IMR-90 (cell line): ENCODE measurements around the gene LFNG. TPM values are rescaled to one million over a fixed set of nuclear protein-coding genes. Genes with fewer than 3 reads are reported as not detected.

Experiments used
- ATAC-seq: fragments of 200-7000 bp; cut with Tn5 transposase; 2 replicates; pipeline ENCODE4 v1.9.1; 2020; ENCODE audit warnings: low read depth, mild to moderate bottlenecking, moderate library complexity
- BruUV-seq: library from RNA; stranded (reverse); fragments of 400-500 nt; replicated peaks from 2 replicates; lab custom pipeline; 2021; lab: Mats Ljungman, UMichigan
- CTCF ChIA-PET: fragments of 300-600 bp; formaldehyde crosslinking; extraction: SDS; loops from one replicate; lab custom pipeline; 2021; ENCODE audit warnings: antibody characterized with exemption; lab: Yijun Ruan, JAX
- POLR2A ChIA-PET: fragments of 300-600 bp; sonication (Branson Sonifier 250); formaldehyde crosslinking; loops from one replicate; lab custom pipeline; 2022; ENCODE audit warnings: antibody characterized with exemption; ENCODE audit not compliant: unreplicated experiment; lab: Charles Lee
- DNase-seq: peaks from one replicate; pipeline ENCODE4 v3.0.0; 2013
- H2AFZ ChIP-seq: replicated peaks from 2 replicates; pipeline ENCODE3; 2013; ENCODE audit warnings: low read length, mild to moderate bottlenecking; ENCODE audit not compliant: poor library complexity
- H2AK5ac ChIP-seq: 2 replicates; pipeline ENCODE4 v1.6.1; 2013; ENCODE audit warnings: low read depth, low read length, inconsistent platforms
- H2AK9ac ChIP-seq: replicated peaks from 2 replicates; pipeline ENCODE3; 2013; ENCODE audit warnings: mild to moderate bottlenecking, low read depth, low read length, moderate library complexity; ENCODE audit not compliant: poor library complexity
- H2BK120ac ChIP-seq: 2 replicates; pipeline ENCODE4 v1.6.1; 2013; ENCODE audit warnings: low read depth, low read length, inconsistent platforms
- H2BK15ac ChIP-seq: 3 replicates; pipeline ENCODE4 v1.6.1; 2013; ENCODE audit warnings: low read depth, low read length, inconsistent platforms
- H2BK20ac ChIP-seq: 2 replicates; pipeline ENCODE4 v1.6.1; 2013; ENCODE audit warnings: low read depth, mild to moderate bottlenecking, inconsistent platforms, low read length, moderate library complexity
- H2BK5ac ChIP-seq: 2 replicates; pipeline ENCODE4 v1.6.1; 2013; ENCODE audit warnings: mild to moderate bottlenecking, low read depth, low read length, inconsistent platforms; ENCODE audit not compliant: poor library complexity, severe bottlenecking
- H3K14ac ChIP-seq: replicated peaks from 2 replicates; pipeline ENCODE4 v1.6.1; 2013; ENCODE audit warnings: low read depth, low read length, inconsistent platforms
- H3K18ac ChIP-seq: 2 replicates; pipeline ENCODE4 v1.6.1; 2013; ENCODE audit warnings: low read depth, low read length, control low read depth
- H3K23ac ChIP-seq: 2 replicates; pipeline ENCODE4 v1.6.1; 2013; ENCODE audit warnings: low read depth, low read length, inconsistent platforms
- H3K27ac ChIP-seq: 2 replicates; pipeline ENCODE4 v1.5.1; 2013; ENCODE audit warnings: mild to moderate bottlenecking, control low read depth, low read length; ENCODE audit not compliant: insufficient read depth
- H3K27me3 ChIP-seq: 2 replicates; pipeline ENCODE4 v1.6.1; 2013; ENCODE audit warnings: low read length; ENCODE audit not compliant: control insufficient read depth, insufficient read depth
- H3K36me3 ChIP-seq: 2 replicates; pipeline ENCODE4 v1.6.1; 2013; ENCODE audit warnings: low read length, mixed read lengths; ENCODE audit not compliant: control insufficient read depth, insufficient read depth
- H3K4ac ChIP-seq: 2 replicates; pipeline ENCODE4 v1.6.1; 2013; ENCODE audit warnings: low read depth, low read length, inconsistent platforms
- H3K4me1 ChIP-seq: 2 replicates; pipeline ENCODE4 v1.6.1; 2013; ENCODE audit warnings: low read length, mixed read lengths; ENCODE audit not compliant: control insufficient read depth, insufficient read depth
- H3K4me2 ChIP-seq: 2 replicates; pipeline ENCODE4 v1.6.1; 2013; ENCODE audit warnings: low read depth, mild to moderate bottlenecking, control low read depth, low read length, moderate library complexity
- H3K4me3 ChIP-seq: 2 replicates; pipeline ENCODE4 v1.5.1; 2013; ENCODE audit warnings: low read depth, mild to moderate bottlenecking, control low read depth, low read length, moderate library complexity; ENCODE audit not compliant: insufficient read depth
- H3K56ac ChIP-seq: 2 replicates; pipeline ENCODE4 v1.6.1; 2013; ENCODE audit warnings: low read length, inconsistent platforms; ENCODE audit not compliant: insufficient read depth; ENCODE audit errors: extremely low read depth
- H3K79me1 ChIP-seq, 2 experiments: 2 replicates each; pipeline ENCODE4 v1.6.1; 2013; ENCODE audit warnings: low read length in 2 of 2, inconsistent platforms in 1 of 2, low read depth in 1 of 2
- H3K9ac ChIP-seq: 2 replicates; pipeline ENCODE4 v1.6.1; 2013; ENCODE audit warnings: low read depth, low read length, control low read depth
- H3K9me1 ChIP-seq: 2 replicates; pipeline ENCODE4 v1.6.1; 2013; ENCODE audit warnings: low read length, inconsistent platforms; ENCODE audit not compliant: insufficient read depth
- H3K9me3 ChIP-seq: 2 replicates; pipeline ENCODE4 v1.6.1; 2013; ENCODE audit warnings: low read length; ENCODE audit not compliant: control insufficient read depth, insufficient read depth
- H4K20me1 ChIP-seq: 2 replicates; pipeline ENCODE4 v1.6.1; 2013; ENCODE audit warnings: low read length, inconsistent platforms; ENCODE audit not compliant: insufficient read depth
- H4K5ac ChIP-seq: 2 replicates; pipeline ENCODE4 v1.6.1; 2013; ENCODE audit warnings: mild to moderate bottlenecking, low read depth, low read length, control low read depth
- H4K8ac ChIP-seq, 2 experiments: 2 replicates each; pipeline ENCODE4 v1.6.1; 2013; ENCODE audit warnings: low read depth in 2 of 2, low read length in 2 of 2, control low read depth in 1 of 2, inconsistent platforms in 1 of 2
- H4K91ac ChIP-seq: 2 replicates; pipeline ENCODE4 v1.6.1; 2013; ENCODE audit warnings: low read depth, low read length, inconsistent platforms; ENCODE audit not compliant: insufficient read depth
- BHLHE40 ChIP-seq: fragments of 150-350 bp; IDR thresholded peaks from 2 replicates; pipeline ENCODE4 v1.6.1; 2016; ENCODE audit warnings: mild to moderate bottlenecking, low read depth, low read length
- CTCF ChIP-seq: conservative IDR thresholded peaks from 2 replicates; pipeline ENCODE4 v1.5.1; 2012; ENCODE audit warnings: mild to moderate bottlenecking, low read depth, low read length, improper control_type of control experiment
- RCOR1 ChIP-seq: IDR thresholded peaks from 2 replicates; pipeline ENCODE4 v1.6.1; 2012; ENCODE audit warnings: mild to moderate bottlenecking, low read length, improper control_type of control experiment; ENCODE audit not compliant: insufficient replicate concordance
- WGBS, 2 experiments: methylation state at CpG; one replicate each; pipeline versions ENCODE4 v1.1.5 to v1.1.7; 2013; ENCODE audit warnings: missing lambda C conversion rate in 2 of 2; ENCODE audit not compliant: insufficient read length in 1 of 2; ENCODE audit errors: extremely low coverage in 2 of 2; 5-methylcytosine and 5-hydroxymethylcytosine counted together
- dilution Hi-C: fragments of 300-500 bp; cut with HindIII; formaldehyde crosslinking; loops from one replicate; pipeline ENCODE4 v1.14.3; 2018; ENCODE audit warnings: low sequenced_read_pairs; ENCODE audit not compliant: unreplicated experiment
- in situ Hi-C: fragments of 300-500 bp; cut with MboI; formaldehyde crosslinking; loops from 3 replicates; pipeline ENCODE4 v1.14.3; 2019; ENCODE audit warnings: low sequenced_read_pairs, inconsistent platforms, mixed read lengths
- intact Hi-C: fragments of 100-400 bp; cut with micrococcal nuclease; formaldehyde crosslinking; loops from 2 replicates; pipeline ENCODE4 v1.10.0; 2022
- polyA plus RNA-seq, 3 experiments: library from polyadenylated mRNA; depleted of rRNA; stranded (reverse); fragments of >200 nt; gene quantifications; 2 replicates each; pipeline ENCODE4 v1.2.3, GENCODE V29; 2012; ENCODE audit warnings: low replicate concordance in 1 of 3
- total RNA-seq: library from RNA; depleted of rRNA; stranded (reverse); fragments of >200 nt; gene quantifications from 2 replicates; pipeline ENCODE4 v1.2.3, GENCODE V29; 2012

The LFNG gene
- total and polyA plus RNA-seq, 2 of the 4 experiments (the other 2 are of a cell fraction): 1.8 to 5.1 TPM

GRCh38 chr7:2498708-2499107, 20.9 kb upstream of the LFNG start (continued):
- TF ChIP-seq CTCF (no peak), RCOR1 (no peak)

GRCh38 chr7:2499181-2499580, 20.4 kb upstream of the LFNG start:
- H2AK9ac ChIP-seq: no peak overlapping the region
- CTCF ChIA-PET: no interaction called here
- no peak overlapping the region for H3K4me3 ChIP-seq
- no peaks in the 10 kb centered on the region for H3K9me1 ChIP-seq
- H3K27me3 ChIP-seq: peaks cover 6% of the 10 kb centered on the region; the same call in 1 of the 2 replicates
- H3K27ac ChIP-seq: no peak overlapping the region
- TF ChIP-seq BHLHE40: no peak
- no peak overlapping the region for H4K5ac ChIP-seq
- no peak overlapping the region for H3K9ac ChIP-seq
- H2AFZ ChIP-seq: no peak overlapping the region
- in situ Hi-C loops (no loop called here), intact Hi-C loops (loop anchor here (2.0 kb wide), 1 partner anchor 18 kb away; no protein-coding TSS in a partner anchor), dilution Hi-C loops (no loop called here)
- no peak overlapping the region for H3K56ac ChIP-seq
- no peak overlapping the region for H4K91ac ChIP-seq
- ATAC-seq (no peak), DNase-seq (no peak)
- WGBS, 2 experiments: 90% methylated on average over 7 of the region's 7 CpGs; no CpG with 5 or more reads in 1 of the 2 experiments
- no peak overlapping the region for H3K14ac ChIP-seq
- H2BK120ac ChIP-seq: no peak overlapping the region
- no peak overlapping the region for H2BK15ac ChIP-seq
- H3K79me1 ChIP-seq: no peaks in the 10 kb centered on the region
- no peak overlapping the region for H2BK5ac ChIP-seq
- no peak overlapping the region for H3K4ac ChIP-seq
- POLR2A ChIA-PET: no interaction called here
- H3K4me1 ChIP-seq: peaks cover 3% of the 10 kb centered on the region; the same call in 1 of the 2 replicates
- H3K18ac ChIP-seq: no peak overlapping the region
- H4K20me1 ChIP-seq: no peaks in the 10 kb centered on the region
- no peaks in the 10 kb centered on the region for H3K36me3 ChIP-seq
- no peak overlapping the region for H4K8ac ChIP-seq
- BruUV-seq: no TSS peak
- H3K4me2 ChIP-seq: no peak overlapping the region
- no peak overlapping the region for H3K23ac ChIP-seq
- no peak overlapping the region for H2BK20ac ChIP-seq
- peak overlapping the region; percentile 16; the same call in 1 of the 2 replicates for H2AK5ac ChIP-seq
- H3K9me3 ChIP-seq: no peaks in the 10 kb centered on the region
